Measurements from ENCODE around the gene LIPC.

GRCh38 chr15:58590926-58591325, 159.1 kb downstream of the LIPC start:
- TF ChIP-seq GATA2 (IDR thresholded peaks at IDR 0.05; ENCODE audit: low read depth, low read length) (no peak), GATA3 (IDR thresholded peaks at IDR 0.05; ENCODE audit: low read depth, low read length) (no peak)
